ENCODE results near the gene SLC25A22.

Gene SLC25A22

DNA sequence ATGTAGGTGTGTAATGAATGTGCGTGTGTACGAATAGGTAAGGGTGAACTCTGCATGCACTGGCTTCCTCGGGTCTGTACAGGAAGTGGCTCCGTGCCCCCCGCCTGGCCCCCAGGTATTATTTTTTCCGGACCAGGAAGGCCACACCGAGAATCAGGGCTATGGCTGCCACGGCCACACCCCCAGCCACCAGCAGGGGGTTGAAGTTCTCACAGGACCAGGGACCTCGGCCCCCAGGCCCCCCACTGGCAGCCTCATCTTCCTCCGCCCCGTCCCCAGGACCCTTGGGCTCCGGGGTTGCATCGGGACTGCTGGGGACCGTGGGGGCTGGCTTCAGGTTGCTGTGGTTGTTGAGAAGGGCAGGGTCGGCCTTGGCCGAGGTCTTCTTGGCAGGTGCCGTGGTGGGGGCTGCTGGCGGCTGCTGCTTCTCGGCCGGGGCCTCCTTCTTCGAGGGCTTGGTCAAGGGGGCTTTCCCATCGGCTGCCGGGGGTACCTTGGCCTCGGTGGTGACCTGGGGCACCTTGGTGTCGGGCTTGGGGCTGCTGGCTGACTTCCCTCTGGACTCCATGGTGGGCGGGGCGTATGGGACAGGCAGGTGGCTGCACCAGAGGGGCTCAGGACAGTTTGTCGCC lies 10.0 kb downstream of the SLC25A22 start:
- DNase-seq = no peak

DNA sequence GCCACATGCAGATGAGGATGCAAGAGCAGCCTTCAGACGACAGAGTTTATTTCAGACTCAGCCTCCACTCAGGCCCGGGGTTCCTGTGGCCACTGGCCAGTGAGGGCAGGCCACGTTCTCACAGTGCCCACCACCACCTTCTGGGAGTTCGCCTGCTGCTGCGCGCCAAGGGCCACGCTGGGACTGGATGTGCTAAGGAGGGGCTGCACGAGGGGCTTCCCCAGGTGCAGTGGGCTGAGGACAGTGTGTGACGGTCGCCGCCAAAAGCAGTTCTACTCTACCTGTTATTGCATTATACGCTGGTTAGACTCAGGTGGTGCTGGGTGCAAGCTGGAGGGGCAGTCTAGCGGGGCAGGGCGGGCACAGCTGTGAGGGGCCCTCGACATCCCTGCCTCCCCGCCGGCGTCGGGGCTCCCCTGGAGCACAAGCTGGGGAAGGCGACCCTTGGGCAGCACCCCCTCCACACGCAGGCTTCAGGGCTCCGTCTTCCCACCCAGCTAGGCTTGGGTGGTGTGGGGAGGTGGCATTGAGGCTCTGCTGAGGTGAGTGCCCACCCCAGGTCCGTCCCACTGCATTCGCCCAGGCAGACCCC lies 10.9 kb downstream of the SLC25A22 start:
- DNase-seq = no peak

DNA sequence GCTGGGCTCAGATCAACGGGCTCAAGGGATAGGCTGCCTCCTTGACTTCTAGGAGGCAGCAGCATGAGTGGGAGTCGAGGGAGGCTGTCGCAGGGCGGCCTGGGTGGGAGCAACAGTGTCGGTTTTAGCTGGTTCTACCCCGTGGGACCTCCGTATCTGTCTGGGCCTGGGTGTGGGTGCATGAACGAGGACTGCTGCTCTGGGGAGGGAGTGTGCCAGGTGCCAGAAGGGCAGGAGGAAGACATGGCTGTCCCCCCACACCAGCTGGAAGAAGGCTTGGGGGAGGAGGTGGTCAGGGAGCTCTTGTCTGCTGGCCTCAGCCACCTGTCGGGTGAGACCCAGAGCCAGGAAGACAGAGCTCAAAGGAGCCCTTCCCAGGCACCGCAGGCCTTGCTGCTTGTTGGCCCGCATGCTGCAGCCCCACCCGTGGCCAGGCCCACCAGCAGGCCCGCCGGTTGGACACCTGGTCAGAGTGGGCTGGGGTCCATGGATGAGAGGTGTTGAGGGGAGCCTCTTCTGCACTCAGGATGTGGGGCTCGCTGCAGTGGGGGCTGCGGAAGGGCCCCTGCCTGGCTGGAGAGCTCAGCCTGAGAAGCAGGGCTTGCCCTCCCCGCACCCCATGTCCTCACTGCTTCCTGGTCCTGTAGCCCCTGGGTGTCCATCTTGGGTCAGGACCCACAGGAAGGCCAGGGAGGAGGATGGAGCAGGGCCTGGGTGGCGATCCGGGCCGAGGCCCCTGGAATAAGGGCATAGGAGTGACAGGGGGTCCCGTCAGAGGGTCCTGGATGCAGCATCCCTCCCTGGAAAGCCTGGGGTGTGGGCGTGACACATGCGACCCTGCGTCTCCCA lies 11.6 kb downstream of the SLC25A22 start:
- no peak for DNase-seq

DNA sequence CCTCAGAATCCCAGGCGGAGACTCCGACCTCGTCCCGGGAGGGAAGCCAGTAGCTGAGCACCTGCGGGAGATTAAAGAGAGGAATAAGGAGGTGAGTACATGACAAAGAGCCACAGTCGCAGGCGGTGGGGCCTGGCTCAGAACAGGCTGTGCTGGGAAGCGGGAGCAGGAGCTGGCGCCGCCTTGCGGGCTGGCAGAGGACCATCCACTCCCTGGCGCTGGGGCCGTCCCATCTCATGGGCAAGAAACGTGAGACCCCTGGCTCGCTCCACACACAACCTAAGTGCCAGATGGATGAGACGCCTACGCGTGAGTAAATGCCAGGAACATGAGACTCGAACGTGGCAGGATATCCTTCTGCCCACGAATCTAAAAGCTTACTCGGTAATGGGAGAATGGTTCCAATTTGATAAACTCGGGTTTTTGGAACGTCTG lies 14.5 kb downstream of the SLC25A22 start:
- no peak for DNase-seq

DNA sequence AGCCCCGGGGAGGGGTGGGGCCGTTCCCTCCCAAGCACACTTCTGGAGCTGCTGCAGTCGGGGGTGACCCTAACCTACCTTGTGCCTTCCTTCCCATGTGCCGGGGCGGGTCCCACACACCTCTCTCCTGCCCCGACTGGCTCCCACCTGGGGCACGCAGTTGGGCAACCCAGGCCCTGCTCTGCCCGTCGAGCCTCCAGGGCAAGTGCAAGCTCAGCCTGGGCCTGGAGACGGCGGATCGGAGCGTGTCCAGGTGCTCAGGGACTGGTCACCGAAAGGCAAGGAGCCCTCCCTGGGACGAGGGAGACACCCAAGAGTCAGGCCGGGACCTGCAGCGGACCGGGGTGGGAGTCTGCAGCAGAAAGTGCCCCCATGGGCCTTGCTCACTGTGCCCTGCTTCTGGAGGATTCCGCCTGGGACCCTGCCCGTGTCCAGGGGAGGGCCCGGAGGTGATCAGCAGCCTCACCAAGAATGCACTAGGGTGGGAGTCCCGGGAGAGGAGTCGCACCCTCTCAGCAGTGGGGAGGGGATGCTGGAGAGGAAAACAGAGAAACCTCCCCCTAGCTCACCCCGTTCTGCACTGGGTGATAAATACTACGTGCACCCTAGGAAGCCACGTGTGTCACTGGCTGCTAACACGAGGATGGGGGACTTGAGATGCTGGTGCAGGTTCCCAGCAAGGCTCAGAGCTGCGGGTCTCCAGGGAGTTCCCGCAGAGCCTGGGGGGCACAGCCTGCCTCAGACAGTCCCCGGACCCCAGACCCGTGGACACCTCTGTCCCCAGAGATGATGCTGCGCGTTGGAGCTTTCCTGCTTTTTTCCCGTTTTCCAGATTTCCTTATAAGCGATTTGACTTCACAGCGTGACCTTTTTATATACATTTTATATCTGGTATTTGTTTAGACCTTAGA lies 15.6 kb downstream of the SLC25A22 start:
- no peak for DNase-seq

DNA sequence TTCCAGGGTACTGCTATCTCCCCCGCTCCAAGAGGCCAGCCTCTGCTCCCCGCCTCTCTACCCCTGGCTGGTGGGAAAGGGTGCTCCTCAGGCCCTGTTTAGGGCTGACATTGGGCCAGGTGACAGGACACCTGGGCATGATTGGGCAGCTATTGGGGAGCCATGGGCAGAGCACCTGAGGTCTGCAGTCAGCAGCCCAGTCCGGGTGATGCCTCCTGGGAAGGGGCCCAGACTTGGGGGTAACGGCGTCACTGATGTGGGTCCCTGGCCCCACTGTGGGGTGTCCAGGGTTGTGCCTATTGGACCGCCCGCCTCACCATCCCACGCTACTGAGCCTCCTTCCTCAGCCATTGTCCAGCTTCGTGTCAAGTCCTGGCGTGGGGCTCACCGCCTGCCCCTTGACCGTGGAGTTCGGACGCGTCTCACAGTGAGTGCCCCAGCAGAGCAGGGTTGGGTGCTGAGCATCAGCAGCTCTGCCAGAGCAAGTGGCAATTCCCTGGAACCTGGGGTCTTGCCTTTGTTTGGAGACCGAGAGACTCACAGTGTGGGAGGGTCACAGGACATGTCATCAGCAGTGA lies 18.0 kb downstream of the SLC25A22 start:
- no peak for DNase-seq

DNA sequence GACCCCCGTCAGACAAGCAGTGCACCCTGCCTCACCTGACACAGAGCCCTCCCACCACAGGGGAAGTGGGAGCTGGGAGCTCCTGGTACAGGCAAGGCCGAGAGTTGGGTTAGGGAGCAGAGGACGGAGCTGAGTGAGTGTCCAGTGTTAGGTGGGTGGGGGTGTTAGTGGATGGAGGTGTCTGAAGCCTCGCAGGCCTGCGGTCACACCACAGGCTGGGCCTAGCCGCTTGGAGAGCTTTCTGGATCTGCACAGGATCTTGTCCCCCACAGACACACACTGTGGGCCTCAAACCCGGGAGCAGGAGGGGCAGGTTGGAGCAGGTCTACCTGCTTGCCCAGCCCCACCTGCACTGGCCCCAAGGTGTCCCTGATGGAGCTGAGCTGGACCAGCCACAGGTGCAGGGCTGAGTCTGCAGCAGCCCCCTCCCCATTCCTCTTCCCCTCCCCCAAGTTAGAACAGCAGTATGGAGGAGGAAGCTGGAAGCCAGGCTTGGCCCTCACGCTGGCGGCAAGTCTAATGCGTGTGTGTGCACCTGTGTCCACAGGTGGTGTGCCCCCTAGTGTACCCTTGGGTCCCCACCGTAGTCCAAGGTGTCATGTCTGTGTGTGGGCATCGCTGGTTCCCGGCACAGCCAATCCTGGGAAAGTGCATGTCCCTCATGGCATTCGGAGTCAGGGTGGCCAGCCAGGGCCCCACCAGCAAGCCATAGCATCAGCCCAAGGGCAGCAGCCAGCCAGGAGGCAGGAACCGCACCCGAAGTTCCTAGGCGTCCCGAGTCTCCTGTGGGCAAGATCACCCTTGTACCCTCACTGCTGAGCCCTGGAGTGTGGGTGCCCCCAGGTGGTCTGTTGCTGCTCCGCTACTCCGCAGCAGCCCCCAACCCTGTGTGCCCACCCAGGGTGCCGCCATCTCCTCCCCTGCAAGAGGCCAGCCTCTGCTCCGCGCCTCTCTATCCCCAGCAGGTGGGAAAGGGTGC lies 18.8 kb downstream of the SLC25A22 start:
- no peak for DNase-seq

DNA sequence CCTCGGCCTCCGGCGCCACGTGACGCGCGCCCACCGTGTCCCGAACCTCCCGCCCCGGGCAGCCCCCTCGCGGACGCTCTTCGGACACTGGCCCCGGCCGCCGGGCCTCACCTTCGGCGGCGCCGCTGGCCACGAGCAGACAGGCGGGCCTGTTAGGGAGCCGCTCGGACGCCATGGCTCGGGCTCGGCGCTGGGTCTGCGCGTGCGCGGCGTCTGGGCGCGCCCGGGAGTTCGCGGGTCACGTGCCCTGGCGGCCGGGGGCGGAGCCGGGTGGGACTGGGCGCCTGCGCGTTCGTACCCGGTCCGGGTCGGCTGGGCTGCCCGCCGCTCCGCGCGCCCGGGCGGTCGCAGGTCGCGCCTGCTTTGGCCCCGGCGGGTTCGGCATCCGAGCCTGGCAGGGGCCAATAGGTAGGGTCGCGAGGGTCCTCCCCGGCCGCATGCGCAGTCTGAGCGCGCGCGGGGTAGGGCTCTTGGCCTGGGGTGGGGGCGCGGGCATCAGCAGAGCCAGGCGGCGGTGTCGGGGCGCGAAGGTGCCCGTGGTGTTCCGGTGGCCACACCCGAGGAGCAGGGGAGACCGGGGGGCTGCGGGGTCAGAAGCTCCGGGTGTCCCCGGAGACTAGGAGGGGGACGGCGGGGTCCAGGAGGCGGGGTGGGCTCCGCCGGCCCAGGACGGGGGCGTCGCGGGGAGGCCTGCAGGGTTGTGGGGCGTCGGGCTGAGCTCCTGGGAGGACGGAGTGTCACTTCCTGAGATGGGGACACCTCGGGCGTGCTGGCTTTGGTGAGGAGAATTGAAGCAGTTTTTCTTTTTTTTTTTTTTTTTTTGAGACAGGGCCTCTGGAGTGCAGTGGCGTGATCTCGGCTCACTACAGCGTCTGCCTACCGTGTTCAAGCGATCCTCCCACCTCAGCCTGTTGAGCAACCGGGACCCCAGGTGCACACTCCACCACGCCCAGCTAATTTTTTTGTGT lies 20.5 kb downstream of the SLC25A22 start, which contains the start of gene GATD1:
Gene GATD1 (minus strand): TSS at position 200 of the 968 bp plus-strand sequence. CDS start 25 bp downstream, at position 175.
- DNase-seq = peak; percentile 96

DNA sequence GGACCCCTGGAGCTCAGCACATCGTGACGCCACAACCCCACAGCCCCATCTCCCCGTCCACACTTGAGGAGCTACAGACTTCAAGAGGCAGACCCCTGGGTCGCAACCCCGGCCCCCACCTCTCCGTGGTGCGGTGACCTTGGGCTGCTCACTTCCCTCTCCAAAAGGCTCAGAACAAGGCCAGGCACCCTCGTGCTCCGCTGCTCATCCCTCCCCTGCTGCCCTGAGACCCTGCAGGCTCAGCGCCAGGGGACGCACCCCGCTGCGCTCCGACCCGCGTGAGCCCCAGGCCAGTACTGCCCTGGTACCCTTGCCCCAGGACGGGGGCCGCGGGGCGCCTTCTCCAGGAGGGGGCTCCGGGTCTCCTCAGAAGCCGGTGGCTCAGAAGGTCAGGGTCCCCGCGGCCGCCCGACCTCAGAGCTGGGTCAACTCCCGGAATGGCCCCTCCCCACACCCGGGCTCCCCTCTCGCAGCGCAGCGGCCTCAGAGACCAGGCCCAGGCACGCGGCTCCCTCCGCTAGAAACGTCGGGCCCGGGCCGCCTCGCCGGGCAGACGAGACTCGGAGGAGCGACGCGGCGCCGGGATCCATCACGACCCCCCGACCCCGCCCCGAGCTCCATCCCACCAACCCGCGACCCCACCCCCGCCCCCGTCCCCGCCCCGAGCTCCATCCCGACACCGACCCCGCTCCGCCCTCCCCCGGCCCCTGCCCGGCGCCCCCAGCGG lies 21.4 kb downstream of the SLC25A22 start:
- peak; percentile 56 for DNase-seq

DNA sequence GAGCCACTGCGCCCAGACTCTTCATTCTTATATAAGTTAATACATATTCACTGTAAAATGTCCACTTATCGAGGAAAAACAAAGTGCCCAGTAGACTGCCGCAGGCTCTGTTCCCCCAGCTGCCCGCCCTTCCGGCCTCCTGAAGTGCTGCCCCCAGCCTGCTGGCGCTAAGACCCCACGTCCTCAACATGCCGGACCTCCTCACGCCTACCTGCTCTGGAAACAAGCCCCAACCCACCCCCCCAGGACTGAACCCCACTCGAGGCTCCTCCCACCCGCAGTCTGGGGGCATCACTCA lies 21.9 kb downstream of the SLC25A22 start:
- DNase-seq = no peak

DNA sequence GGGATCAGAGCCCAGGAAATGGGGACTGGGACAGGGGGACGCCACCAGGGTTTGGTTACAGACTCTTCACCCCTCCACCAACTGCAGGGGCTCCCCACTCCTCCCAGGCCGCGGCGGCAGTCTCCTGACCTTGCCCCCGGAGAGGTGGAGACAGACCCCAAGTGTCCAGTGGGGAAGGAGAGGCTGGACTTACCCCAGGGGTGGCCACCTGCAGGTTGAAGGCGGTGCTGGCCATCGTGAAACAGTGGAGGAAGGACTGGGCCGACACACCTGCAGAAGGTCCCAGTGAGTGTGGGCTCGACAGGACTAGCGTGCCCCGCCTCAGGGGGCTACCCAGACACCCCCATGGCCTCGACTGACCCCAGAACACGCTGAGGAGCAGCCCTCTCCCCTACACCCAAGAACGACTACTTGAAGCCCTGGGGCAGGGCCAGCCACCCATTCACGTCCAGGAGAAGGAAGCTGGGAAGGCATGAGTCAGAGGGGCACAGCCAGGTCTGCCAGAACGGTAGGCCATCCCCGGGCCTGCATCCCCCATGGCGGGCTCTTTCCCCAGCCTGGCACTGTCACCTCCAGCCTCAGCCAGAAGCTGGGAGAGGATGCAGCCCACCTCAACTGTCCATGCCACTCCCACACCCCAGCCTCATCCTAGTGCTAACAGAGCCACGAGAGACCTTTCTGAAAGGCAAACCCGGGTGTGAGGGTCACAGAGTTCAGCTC lies 23.0 kb downstream of the SLC25A22 start:
- no peak for DNase-seq

DNA sequence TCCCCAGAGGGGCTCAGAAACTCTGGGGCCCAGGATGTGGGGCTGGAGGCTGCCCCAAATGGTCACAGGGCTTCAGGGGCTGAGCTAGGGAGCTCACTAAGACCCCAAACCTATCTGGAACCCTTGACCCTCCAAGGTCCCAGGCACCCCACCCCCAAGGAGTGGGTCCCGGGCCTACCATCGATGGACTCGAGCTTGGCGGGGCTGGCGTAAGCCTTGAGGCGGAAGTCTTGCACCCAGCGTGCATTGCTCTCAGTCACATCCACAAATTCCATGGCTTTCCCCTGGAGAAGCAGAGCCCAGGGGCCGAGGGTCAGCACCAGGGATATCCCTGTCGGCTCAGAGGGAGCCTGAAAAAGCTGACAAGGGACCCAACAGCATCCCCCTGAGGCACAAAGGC lies 24.3 kb downstream of the SLC25A22 start:
- DNase-seq = no peak

DNA sequence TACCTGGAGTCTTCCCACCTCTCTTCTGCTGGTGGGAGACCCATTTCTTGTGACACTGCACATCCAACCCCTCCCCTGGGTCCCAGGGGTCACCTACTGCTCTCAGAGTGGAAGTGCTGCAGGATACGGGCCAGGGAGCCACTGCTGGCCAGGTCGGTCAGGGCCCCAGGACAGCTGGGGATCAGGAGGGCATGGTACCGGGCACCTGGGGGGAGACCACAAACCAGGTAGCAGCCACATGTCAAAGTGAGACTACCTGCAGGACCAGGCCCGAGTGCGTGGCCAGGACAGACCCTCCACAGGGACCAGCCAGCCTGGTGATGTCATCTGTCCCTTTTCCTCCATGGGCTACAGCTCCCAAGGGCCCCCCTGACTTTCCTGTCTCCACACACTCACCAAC lies 24.7 kb downstream of the SLC25A22 start:
- DNase-seq = no peak

DNA sequence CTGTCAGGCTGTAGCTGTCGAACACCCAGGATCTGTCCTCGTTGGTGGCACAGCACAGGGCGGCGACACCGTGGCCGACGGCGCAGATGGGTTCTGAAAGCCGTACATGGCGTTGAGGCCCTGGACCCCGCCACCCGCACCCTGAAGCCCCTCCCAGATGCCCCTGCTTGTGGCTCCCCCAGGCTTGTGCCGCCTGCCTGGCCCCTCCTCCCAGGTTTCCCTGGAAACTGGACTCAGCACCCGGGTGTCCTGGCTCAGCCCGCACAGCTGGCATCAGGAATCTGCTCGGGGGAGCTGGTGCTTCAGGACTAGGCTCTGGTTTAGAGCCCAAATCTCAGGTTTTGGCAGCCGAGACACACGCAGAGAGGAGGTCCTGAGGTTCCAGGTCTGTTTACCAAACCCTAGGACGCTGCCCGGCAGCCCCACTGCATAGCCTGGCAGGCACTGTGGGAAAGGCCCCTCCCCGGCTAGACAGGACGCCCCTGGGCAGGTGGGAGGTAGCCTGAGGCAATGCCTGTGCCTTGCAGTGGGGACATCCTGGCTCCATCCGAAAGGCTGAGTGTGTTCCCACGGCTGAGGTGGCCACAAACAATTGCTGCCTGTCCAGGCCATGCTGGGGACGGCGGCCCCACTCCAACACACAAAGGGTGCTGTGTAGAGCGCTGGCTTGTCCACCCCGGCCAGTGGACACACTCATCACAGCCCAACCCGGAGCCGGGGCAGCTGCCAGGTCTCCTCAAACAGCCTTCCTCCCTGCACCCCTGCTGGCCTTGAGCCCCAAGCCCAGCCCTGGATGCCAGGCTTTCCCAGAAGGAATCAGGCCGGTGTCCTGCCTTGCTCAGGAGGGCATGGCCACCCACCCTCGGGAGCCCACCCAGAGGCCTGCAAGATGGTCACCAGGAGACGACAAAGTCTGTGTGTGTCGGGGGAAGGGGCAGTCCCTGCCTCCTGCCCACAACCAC lies 25.4 kb downstream of the SLC25A22 start:
- DNase-seq = no peak

DNA sequence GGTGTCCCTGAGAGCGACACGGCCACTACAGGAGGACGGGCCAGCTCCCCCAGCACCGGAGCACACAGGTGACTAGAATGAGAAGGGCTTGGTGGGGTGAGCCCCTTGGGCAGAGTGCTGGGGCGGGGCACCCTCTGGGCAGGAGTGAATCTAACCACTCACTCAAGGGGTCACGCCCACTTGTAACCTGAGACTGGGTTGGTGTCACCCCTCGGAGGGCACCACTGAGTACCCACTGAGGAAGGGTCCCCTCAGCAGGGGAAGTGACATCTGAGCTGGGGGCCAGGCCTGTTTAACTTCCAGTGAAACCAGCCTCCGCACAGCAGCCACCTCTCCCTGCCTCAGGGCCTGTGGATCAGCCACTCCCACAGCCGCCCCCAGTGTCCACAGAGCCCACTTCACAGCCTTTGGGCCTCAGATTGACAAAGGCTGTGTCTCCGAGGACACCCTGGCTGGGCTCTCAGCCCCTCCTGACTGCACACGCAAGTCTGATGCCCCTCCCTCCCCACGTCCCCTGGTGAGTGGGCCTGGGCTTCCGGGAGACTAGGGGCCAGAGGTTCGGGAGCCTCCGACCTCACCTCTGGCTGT lies 26.4 kb downstream of the SLC25A22 start:
- no peak for DNase-seq

DNA sequence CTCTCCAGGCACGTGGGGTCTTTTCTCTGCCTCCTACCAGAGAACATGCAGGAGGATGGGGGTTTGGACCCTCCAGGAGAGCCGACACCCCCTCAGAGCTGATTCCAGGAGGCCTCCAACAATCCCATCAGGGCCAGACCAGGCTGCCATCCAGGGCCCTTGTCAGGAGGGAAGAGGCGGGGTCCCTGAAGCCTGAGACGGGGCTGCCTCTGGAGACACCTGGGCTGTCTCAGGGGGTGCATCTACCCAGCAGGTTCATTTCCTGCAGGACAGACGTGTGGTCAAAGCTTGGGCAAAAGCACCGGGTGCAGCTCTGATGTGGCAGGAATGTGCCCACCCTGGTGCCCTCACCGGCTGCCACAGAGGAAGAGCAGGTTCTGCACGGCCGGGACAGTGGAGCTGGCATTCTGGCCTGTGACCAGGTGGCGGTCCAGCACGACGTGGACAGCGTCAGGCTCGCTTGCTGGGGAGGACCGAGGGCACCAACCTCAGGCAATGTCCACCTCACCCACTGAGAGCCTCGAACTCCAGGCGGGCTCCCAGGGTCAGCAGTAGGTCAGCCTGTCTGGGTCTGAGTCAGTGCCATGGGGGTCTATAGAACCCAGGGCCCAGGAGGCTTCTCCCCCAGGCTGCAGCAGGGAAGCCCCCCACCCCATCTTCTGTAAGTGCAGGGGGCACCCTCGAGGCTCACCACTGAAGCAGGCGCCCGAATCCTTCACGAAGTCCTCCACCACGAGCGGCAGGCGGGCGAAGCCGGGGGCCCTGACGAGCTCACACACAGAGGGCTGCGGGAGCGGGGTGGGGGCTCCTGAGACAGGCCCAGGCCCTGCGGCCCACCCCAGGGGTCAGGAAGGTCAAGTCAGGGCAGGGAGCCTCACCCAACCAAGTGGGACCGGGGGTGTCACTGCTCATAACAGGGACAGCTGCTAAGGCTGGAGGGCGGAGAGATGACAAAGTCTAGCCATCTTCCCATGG lies 27.2 kb downstream of the SLC25A22 start:
- no peak for DNase-seq

Measured in activated CD4-positive, alpha-beta T cell treated with anti-CD3 and anti-CD28 coated beads for 48 hours (primary cell).